Small intestine (tissue), 7 donors: ENCODE measurements around the gene DPEP3. TPM values are rescaled to one million over a fixed set of nuclear protein-coding genes. Genes with fewer than 3 reads are reported as not detected.
A peak's percentile ranks its signal among the peaks of the same experiment; 100 is the strongest.

ENCODE experiments used
- DNase-seq, 2 donors: peaks; one replicate each; pipeline versions ENCODE4 v3.0.0 to v3.0.0-alpha.2; 2013
- FAIRE-seq: peaks from 2 replicates; lab custom pipeline; 2012; peaks lifted over from hg19 to GRCh38; lab: Jason Lieb, UNC
- H3K27ac ChIP-seq, 3 donors: one replicate each; pipeline ENCODE4 v1.5.1; 2013; ENCODE audit warnings: low read length in 2 of 3, mild to moderate bottlenecking in 2 of 3, control low read depth in 1 of 3, inconsistent platforms in 1 of 3, low read depth in 1 of 3, moderate library complexity in 1 of 3
- H3K27me3 ChIP-seq, 3 donors: one replicate each; pipeline ENCODE4 v1.6.1; 2013; ENCODE audit warnings: low read length in 3 of 3, inconsistent platforms in 1 of 3; ENCODE audit not compliant: control insufficient read depth in 3 of 3, insufficient read depth in 3 of 3
- H3K36me3 ChIP-seq, 3 donors: one replicate each; pipeline ENCODE4 v1.6.1; 2013; ENCODE audit warnings: low read length in 3 of 3, inconsistent platforms in 1 of 3, low read depth in 1 of 3, mild to moderate bottlenecking in 1 of 3, moderate library complexity in 1 of 3; ENCODE audit not compliant: control insufficient read depth in 3 of 3, insufficient read depth in 2 of 3
- H3K4me1 ChIP-seq, 3 donors: one replicate each; pipeline ENCODE4 v1.6.1; 2013; ENCODE audit warnings: low read length in 2 of 3, inconsistent platforms in 1 of 3, low read depth in 1 of 3, mild to moderate bottlenecking in 1 of 3, moderate library complexity in 1 of 3; ENCODE audit not compliant: control insufficient read depth in 3 of 3, insufficient read depth in 2 of 3
- H3K4me3 ChIP-seq, 3 donors: one replicate each; pipeline ENCODE4 v1.5.1; 2013; ENCODE audit warnings: low read length in 3 of 3, control low read depth in 1 of 3, inconsistent platforms in 1 of 3, low read depth in 1 of 3, mild to moderate bottlenecking in 1 of 3, moderate library complexity in 1 of 3
- H3K9me3 ChIP-seq, 2 donors: one replicate each; pipeline ENCODE4 v1.6.1; 2013; ENCODE audit warnings: low read depth in 1 of 2, low read length in 1 of 2; ENCODE audit not compliant: control insufficient read depth in 2 of 2, insufficient read depth in 1 of 2
- WGBS, 3 donors: extraction: QIAGEN DNeasy Blood & Tissue Kit; methylation state at CpG; one replicate each; pipeline ENCODE4 v1.1.7; 2013; 5-methylcytosine and 5-hydroxymethylcytosine counted together
- polyA plus RNA-seq, 4 donors: library from polyadenylated mRNA; stranded (reverse) in 3 of 4; unstranded in 1 of 4; fragments of 200-250 nt in 3 of 4; fragments of 120-200 nt in 1 of 4; gene quantifications; one replicate each; pipeline versions ENCODE4 v1.2.1 to v1.2.3, GENCODE V29; 2013
- donor health status: healthy with polysubstance abuse.
- donor health status: control.
- donor health status: control.
- donor health status: Bipolar disorder and iron deficiency.
- donor health status: healthy.

The DPEP3 gene
- polyA plus RNA-seq, 4 donors, result 0.06 to 0.27 (median 0.10) TPM; not detected in 1

GRCh38 chr16:67946966-67947558 lies 33.2 kb downstream of the DPEP3 start:
- H3K9me3 ChIP-seq, result no peaks in the 10 kb centered on the region
- no peak overlapping the region for H3K4me3 ChIP-seq
- 89 to 91% (median 90%) methylated on average over 26 to 28 of the region's 28 CpGs for WGBS, 3 donors
- H3K27me3 ChIP-seq, result no peaks in the 10 kb centered on the region
- H3K36me3 ChIP-seq, result peaks cover 0 to 93% (median 2%) of the 10 kb centered on the region in 3 donors
- no peak for FAIRE-seq
- no peak for DNase-seq
- no peak overlapping the region for H3K27ac ChIP-seq
- peaks cover 0 to 8% (median 0%) of the 10 kb centered on the region in 3 donors for H3K4me1 ChIP-seq

GRCh38 chr16:67946128-67946569 lies 34.1 kb downstream of the DPEP3 start:
- Histone ChIP-seq H3K4me1 (peaks cover 0 to 8% (median 0%) of the 10 kb centered on the region in 3 donors), H3K27ac (no peak overlapping the region), H3K9me3 (no peaks in the 10 kb centered on the region), H3K4me3 (no peak overlapping the region), H3K27me3 (no peaks in the 10 kb centered on the region), H3K36me3 (peaks cover 0 to 93% (median 2%) of the 10 kb centered on the region in 3 donors)
- WGBS, 3 donors, result 94 to 95% (median 95%) methylated on average over 20 of the region's 20 CpGs
- DNase-seq, result no peak
- FAIRE-seq, result no peak

- H3K36me3 ChIP-seq, result peaks cover 0 to 86% (median 2%) of the 10 kb centered on the region in 3 donors
- WGBS, 3 donors, result 87 to 90% (median 90%) methylated on average over 24 of the region's 24 CpGs
- FAIRE-seq, result no peak
These were observed 34.8 kb downstream of the DPEP3 start for GRCh38 chr16:67945392-67945933.

GRCh38 chr16:67944690-67945391 lies 35.5 kb downstream of the DPEP3 start:
- FAIRE-seq, result no peak
- no peak for DNase-seq
- peaks cover 0 to 85% (median 2%) of the 10 kb centered on the region in 3 donors for H3K36me3 ChIP-seq
- H3K9me3 ChIP-seq, result no peaks in the 10 kb centered on the region
- peak overlapping the region in 1 of 3 donors; percentile 53 for H3K27ac ChIP-seq
- H3K4me1 ChIP-seq, result peaks cover 0 to 8% (median 0%) of the 10 kb centered on the region in 3 donors
- H3K4me3 ChIP-seq, result no peak overlapping the region
- WGBS, 3 donors, result 90 to 92% (median 92%) methylated on average over 24 of the region's 24 CpGs
- H3K27me3 ChIP-seq, result no peaks in the 10 kb centered on the region

More at GRCh38 chr16:67945392-67945933, 34.8 kb downstream of the DPEP3 start:
- H3K9me3 ChIP-seq, result no peaks in the 10 kb centered on the region
- H3K27ac ChIP-seq, result no peak overlapping the region
- H3K4me3 ChIP-seq, result no peak overlapping the region
- DNase-seq, result no peak
- no peaks in the 10 kb centered on the region for H3K27me3 ChIP-seq
- H3K4me1 ChIP-seq, result peaks cover 0 to 8% (median 0%) of the 10 kb centered on the region in 3 donors

GRCh38 chr16:67943619-67944504 lies 36.4 kb downstream of the DPEP3 start, which contains the start of gene LCAT:
Gene LCAT (minus strand): TSS chr16:67944120. CDS start chr16:67944101, 19 bp downstream.
- peak within 1 kb of the TSS in 1 of 3 donors; percentile 53 for H3K27ac ChIP-seq
- no peak within 1 kb of the TSS for H3K4me3 ChIP-seq
- WGBS, 3 donors, result 42 to 53% (median 50%) methylated on average over 23 of the region's 23 CpGs
- H3K36me3 ChIP-seq, result peaks cover 0 to 86% (median 2%) of the 10 kb centered on the region in 3 donors
- DNase-seq, result no peak
- no peak for FAIRE-seq
- H3K9me3 ChIP-seq, result no peaks in the 10 kb centered on the region
- peaks cover 0 to 8% (median 0%) of the 10 kb centered on the region in 3 donors for H3K4me1 ChIP-seq
- no peaks in the 10 kb centered on the region for H3K27me3 ChIP-seq

- H3K4me3 ChIP-seq, result no peak overlapping the region
- H3K9me3 ChIP-seq, result no peaks in the 10 kb centered on the region
- FAIRE-seq (no peak), DNase-seq (no peak)
- H3K27ac ChIP-seq, result peak overlapping the region in 1 of 3 donors; percentile 32
- peaks cover 0 to 79% (median 2%) of the 10 kb centered on the region in 3 donors for H3K36me3 ChIP-seq
- peaks cover 0 to 8% (median 0%) of the 10 kb centered on the region in 3 donors for H3K4me1 ChIP-seq
- H3K27me3 ChIP-seq, result no peaks in the 10 kb centered on the region
- 45 to 74% (median 63%) methylated on average over 5 to 6 of the region's 6 CpGs for WGBS, 3 donors
These were observed 37.1 kb downstream of the DPEP3 start for GRCh38 chr16:67943256-67943618.

GRCh38 chr16:67942510-67943255 lies 37.6 kb downstream of the DPEP3 start:
- 76 to 89% (median 80%) methylated on average over 26 to 27 of the region's 27 CpGs for WGBS, 3 donors
- no peak overlapping the region for H3K4me3 ChIP-seq
- peaks cover 0 to 8% (median 0%) of the 10 kb centered on the region in 3 donors for H3K4me1 ChIP-seq
- FAIRE-seq (no peak), DNase-seq (no peak)
- H3K9me3 ChIP-seq, result no peaks in the 10 kb centered on the region
- no peak overlapping the region for H3K27ac ChIP-seq
- no peaks in the 10 kb centered on the region for H3K27me3 ChIP-seq
- H3K36me3 ChIP-seq, result peaks cover 0 to 76% (median 2%) of the 10 kb centered on the region in 3 donors
